ENCODE results near the gene RPL36.

RPL36 gene

GRCh38 chr19:5663904-5664303 is 26.2 kb upstream of the RPL36 start:
- DNase-seq (ENCODE audit: low read depth in 2 of 2), result no peak
- no peak for TF ChIP-seq CTCF (IDR thresholded peaks at IDR 0.05; ENCODE audit: low read depth, low read length)
- H3K4me3 ChIP-seq (replicated peaks in 1 of 2; ENCODE audit: low read depth in 2 of 2, low read length in 2 of 2), result no peak overlapping the region

GRCh38 chr19:5664515-5664914 is 25.6 kb upstream of the RPL36 start:
- TF ChIP-seq CTCF (IDR thresholded peaks at IDR 0.05; ENCODE audit: low read depth, low read length), result no peak
- H3K4me3 ChIP-seq (replicated peaks in 1 of 2; ENCODE audit: low read depth in 2 of 2, low read length in 2 of 2), result no peak overlapping the region
- DNase-seq (ENCODE audit: low read depth in 2 of 2), result no peak

GRCh38 chr19:5665781-5666513 is 24.1 kb upstream of the RPL36 start:
- DNase-seq (ENCODE audit: low read depth in 2 of 2), result peak; percentile 49 to 75
- H3K4me3 ChIP-seq (replicated peaks in 1 of 2; ENCODE audit: low read depth in 2 of 2, low read length in 2 of 2), result no peak overlapping the region
- peak; percentile 41 for TF ChIP-seq CTCF (IDR thresholded peaks at IDR 0.05; ENCODE audit: low read depth, low read length)

- no peak for DNase-seq (ENCODE audit: low read depth in 2 of 2)
- H3K4me3 ChIP-seq (replicated peaks in 1 of 2; ENCODE audit: low read depth in 2 of 2, low read length in 2 of 2), result no peak overlapping the region
- no peak for TF ChIP-seq CTCF (IDR thresholded peaks at IDR 0.05; ENCODE audit: low read depth, low read length)
Observed at GRCh38 chr19:5666921-5667610, 23.0 kb upstream of the RPL36 start.

- DNase-seq (ENCODE audit: low read depth in 2 of 2), result no peak
- no peak for TF ChIP-seq CTCF (IDR thresholded peaks at IDR 0.05; ENCODE audit: low read depth, low read length)
- no peak overlapping the region for H3K4me3 ChIP-seq (replicated peaks in 1 of 2; ENCODE audit: low read depth in 2 of 2, low read length in 2 of 2)
Observed at GRCh38 chr19:5667751-5668271, 22.3 kb upstream of the RPL36 start.

GRCh38 chr19:5669212-5669611 is 20.9 kb upstream of the RPL36 start:
- DNase-seq (ENCODE audit: low read depth in 2 of 2), result no peak
- TF ChIP-seq CTCF (IDR thresholded peaks at IDR 0.05; ENCODE audit: low read depth, low read length), result no peak
- no peak overlapping the region for H3K4me3 ChIP-seq (replicated peaks in 1 of 2; ENCODE audit: low read depth in 2 of 2, low read length in 2 of 2)
